ENCODE measurements around the gene NINL.
"Not testable (repeated sequence)": the region's sequence is repeated elsewhere in the genome, so short reads cannot be mapped to it uniquely, and the experiment has no call there.

The NINL gene

GRCh38 chr20:25584905-25585704 lies at the start of gene NINL:
Gene NINL, minus strand, starts transcription at chr20:25585531. Its CDS starts 58,944 bp downstream, at chr20:25526587.
- peak; percentile 75 for DNase-seq

- peak; percentile 75 for DNase-seq
Measured at GRCh38 chr20:25632940-25633790, 47.8 kb upstream of the NINL start.

- DNase-seq: not testable (repeated sequence)
Measured at GRCh38 chr20:25630615-25631014, 45.3 kb upstream of the NINL start.

- DNase-seq: peak; percentile 11
Measured at GRCh38 chr20:25629816-25630499, 44.6 kb upstream of the NINL start.

- peak; percentile 4 for DNase-seq
Measured at GRCh38 chr20:25626779-25627178, 41.4 kb upstream of the NINL start.

GRCh38 chr20:25624500-25624939 lies 39.2 kb upstream of the NINL start:
- no peak for DNase-seq

- peak; percentile 99 for DNase-seq
Measured at GRCh38 chr20:25623736-25624499, 38.6 kb upstream of the NINL start, which contains the start of gene NANP. Gene NANP, minus strand, starts transcription at chr20:25624014. Its CDS starts 66 bp downstream, at chr20:25623948.

GRCh38 chr20:25623225-25623735 lies 37.9 kb upstream of the NINL start:
- peak; percentile 7 for DNase-seq

- peak; percentile 5 for DNase-seq
Measured at GRCh38 chr20:25622450-25623224, 37.3 kb upstream of the NINL start.

GRCh38 chr20:25622049-25622448 lies 36.7 kb upstream of the NINL start:
- DNase-seq: no peak

GRCh38 chr20:25619514-25619913 lies 34.2 kb upstream of the NINL start:
- no peak for DNase-seq

- no peak for DNase-seq
Measured at GRCh38 chr20:25608774-25609173, 23.4 kb upstream of the NINL start.

- DNase-seq: no peak
Measured at GRCh38 chr20:25606094-25606695, 20.9 kb upstream of the NINL start.

GRCh38 chr20:25605148-25605547 lies 19.8 kb upstream of the NINL start:
- no peak for DNase-seq

GRCh38 chr20:25604611-25605010 lies 19.3 kb upstream of the NINL start:
- DNase-seq: no peak

GRCh38 chr20:25602914-25603309 lies 17.6 kb upstream of the NINL start:
- DNase-seq: not testable (repeated sequence)

GRCh38 chr20:25602191-25602913 lies 17.0 kb upstream of the NINL start:
- DNase-seq: not testable (repeated sequence)

GRCh38 chr20:25601659-25602058 lies 16.3 kb upstream of the NINL start:
- DNase-seq: no peak

GRCh38 chr20:25600632-25601031 lies 15.3 kb upstream of the NINL start:
- DNase-seq: no peak
